ENCODE measurements around the gene PTPRT. TPM values are rescaled to one million over a fixed set of nuclear protein-coding genes. Genes with fewer than 3 reads are reported as not detected.

Gene PTPRT
- total RNA-seq, 1 donor from 2014 or later: not detected

DNA sequence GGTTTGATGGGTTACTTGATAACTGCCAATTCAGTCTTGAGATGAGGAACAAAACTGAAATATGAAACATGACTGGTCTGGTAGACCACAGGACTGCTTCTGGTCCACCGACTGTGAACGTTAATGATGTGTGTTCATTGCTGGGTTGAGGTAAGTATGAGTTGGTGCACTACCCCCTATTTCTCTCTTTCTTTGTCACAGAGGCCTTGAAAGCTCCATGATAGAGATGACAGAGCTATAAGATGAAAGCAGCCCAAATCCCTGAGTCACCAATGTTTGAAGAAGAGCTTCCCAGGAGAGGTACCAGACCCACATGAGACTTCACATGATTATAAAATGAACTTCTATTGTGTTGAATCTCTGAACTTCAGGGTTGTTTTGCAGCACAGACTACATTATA, 555.5 kb downstream of the PTPRT start:
- no peak for DNase-seq (ENCODE audit: low read depth in 2 of 2)

DNA sequence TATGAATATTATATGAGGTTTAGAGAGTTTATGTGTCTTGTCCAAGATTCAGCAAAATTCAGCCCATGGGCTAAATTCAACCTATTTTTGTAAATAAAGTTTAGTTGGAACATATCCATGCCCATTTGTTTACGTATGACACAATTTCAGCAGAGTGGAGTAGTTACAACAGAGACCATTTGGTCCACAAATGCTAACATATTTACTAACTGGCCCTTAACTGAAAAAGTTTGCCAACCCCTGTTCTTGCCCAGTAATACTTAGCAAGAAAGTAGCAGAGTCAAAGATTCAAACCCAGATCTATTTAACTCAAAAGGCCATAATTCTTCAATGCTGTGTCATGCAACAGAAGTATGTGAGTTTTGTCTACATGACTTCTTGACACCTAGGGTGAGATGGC, 561.0 kb downstream of the PTPRT start:
- DNase-seq (ENCODE audit: low read depth in 2 of 2): no peak

DNA sequence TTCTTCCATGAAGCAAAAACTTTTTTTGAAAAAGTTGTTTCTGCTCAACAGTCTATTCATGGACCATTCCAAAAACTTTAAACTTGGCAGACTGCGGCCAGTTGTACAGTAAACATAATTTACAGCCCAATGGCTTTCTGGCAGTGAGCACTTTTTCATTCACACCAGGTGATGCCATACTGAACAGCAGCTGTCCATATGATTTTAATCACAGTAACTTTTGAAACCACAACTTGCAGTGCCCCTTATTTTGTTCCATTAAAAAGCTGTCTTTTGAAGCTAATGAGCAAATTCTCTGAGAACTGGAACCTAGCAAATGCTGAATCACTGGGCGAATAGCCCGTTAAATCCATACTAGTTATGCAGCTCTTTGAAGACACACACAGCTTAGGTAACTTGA, 576.6 kb downstream of the PTPRT start:
- DNase-seq (ENCODE audit: low read depth in 2 of 2): no peak

DNA sequence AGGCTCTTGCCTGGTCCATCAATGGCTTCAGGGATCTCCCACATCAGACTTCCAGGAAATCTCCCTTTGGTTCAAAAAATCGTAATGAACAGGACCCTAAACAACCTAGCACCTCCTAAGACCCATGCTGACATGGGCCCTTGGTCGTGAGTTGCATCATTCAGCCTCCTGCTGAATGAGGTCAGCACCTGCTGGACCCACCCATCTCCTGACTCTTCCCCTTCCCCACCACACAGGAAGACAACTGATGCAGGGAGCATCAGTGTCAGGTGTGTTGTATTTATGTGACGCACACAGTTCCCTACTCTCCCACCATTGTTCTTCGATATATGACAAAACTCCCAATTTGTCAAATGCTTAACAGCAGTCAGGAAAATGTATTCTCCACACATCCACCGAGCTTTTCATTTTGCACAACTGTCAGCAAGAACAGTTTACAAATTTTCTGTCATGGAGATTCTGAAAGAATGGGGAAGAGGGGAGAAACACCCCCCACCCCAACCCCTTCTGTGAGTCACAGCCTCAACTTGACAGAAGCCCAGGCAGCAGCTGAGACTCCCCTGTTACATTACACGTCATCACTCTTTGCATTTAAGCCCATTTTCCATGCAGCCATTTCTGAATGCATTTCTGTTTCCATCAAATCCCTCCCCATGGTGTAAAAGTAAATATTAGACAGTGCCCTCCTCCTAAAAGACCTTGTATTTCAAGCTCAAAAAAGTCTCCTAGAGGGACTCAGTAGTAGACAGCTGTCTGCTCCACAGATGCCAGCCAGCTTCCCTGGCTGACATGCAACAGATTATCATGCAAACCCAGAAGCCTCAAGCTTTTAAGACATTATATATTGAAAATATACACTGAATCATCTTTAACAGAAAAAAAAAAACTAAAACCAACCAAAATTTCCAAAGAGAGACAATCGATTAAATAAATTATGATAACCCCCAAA, 577.5 kb downstream of the PTPRT start:
- no peak for DNase-seq (ENCODE audit: low read depth in 2 of 2)

DNA sequence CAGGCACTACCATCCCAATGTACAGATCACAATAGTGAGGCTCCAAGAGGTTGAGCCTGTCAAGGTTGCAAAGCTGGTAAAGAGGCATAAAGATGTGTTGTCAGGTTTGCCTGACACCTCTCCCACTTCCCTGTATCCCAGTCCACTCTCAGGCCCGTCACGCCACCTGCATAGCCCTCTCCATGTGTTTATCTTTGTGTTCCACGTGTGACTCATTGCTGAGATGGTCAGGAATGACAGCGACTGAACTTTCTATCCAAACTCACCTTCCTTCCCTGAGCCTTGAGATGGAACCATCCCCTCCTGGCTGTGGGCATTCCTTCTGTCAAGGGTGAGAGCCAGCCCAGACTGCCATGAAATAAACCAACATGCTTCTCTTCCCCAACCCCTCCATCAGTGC, 578.3 kb downstream of the PTPRT start:
- no peak for DNase-seq (ENCODE audit: low read depth in 2 of 2)

DNA sequence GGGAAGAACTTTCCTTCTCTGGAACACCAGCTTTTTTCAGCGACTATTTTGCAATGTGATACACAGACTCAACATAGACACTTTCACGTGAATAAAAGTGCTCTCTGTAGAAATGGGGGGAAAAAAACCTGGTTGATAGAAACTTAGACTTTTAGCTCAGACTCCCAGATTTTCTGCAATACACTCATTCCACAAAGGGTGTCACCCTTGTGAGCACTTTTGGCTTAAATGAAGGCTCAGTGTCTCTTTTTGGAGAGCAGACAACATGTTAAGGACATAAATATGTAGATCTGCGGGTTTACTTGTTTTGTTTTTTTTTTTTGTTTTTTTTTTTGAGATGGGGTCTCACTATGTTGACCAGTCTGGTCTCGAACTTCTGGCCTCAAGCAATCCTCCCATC, 579.6 kb downstream of the PTPRT start:
- DNase-seq (ENCODE audit: low read depth in 2 of 2): no peak

DNA sequence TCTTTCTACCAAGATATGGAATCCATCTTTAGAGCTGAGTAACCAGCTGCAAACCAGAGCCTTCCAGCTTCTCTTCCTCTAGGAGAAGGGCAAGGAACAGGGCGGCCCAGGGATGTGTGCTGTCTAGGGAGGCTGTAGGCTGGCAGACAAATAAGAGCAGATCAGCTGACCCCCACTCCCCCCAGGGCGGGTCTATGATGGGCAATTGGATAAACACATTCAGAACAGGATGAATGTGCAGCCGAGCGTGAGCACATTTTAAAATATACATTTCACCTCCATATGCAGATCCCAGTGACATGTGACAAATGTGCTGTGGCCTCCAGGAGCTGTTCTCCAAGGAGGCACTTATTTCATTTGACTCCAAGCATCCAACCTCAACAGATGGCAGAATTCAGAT, 580.1 kb downstream of the PTPRT start:
- DNase-seq (ENCODE audit: low read depth in 2 of 2): no peak

DNA sequence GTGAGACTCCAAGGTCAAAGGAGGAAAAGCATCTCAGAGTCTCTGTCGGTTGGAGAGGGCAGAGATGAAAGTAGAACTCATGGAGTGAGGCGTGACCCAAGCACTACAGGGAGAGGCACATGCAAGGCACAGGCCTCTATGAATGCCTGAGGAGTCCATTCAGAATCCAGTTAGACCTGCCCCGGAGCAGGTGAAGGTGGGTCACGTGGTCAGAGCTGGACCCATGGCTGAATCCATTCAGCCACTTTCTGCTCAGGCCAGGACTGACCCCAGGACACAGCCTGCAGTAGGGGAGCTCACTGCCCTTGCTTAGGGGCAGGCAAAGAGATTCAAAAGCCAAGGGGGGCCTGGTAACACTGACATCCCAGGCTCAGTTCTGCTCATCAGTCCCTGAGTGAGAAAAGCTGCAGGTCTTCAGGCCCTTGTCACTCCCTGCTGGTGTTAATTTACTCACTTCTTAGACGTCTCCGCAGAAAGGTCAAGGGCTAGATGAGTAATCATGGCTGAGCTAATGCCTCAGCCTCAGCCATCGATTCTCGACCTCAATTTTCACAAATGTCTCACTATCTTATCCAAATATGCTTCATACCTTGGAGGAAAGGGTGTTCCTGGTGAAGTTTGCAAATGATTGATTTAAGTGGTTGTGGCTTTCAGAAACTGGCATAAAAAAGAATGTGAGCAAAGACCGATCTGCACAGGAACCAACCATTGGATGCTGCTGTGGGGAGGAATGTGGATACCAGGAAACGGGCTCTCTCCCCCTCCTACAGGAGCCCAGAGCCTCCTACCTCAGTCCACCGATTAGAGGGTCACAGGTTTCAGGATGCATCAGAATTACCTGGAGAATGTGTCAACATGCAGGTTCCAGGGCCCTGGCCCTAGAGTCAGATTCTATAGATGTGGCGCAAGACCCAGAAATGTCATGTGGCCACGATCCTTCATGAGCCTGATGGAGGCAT, 584.4 kb downstream of the PTPRT start:
- no peak for DNase-seq (ENCODE audit: low read depth in 2 of 2)

DNA sequence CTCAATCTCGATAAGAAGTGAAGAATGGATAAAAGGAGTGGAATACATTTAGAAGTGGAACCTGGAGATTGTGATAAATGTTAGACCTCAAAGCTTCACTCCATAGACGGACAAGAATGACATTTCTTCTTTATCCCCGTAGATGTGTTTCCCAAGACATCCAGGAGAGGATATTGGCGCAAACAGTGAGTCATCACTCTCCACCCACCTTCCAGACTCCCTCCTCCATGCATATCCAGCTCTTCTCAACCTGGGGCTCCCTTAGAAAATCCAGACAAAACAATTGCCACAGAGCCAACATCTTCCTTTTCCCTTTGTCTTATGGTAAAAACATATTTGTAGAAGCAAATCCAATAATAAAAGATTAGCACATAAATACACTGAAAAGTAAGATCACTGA, 586.1 kb downstream of the PTPRT start:
- DNase-seq (ENCODE audit: low read depth in 2 of 2): no peak

DNA sequence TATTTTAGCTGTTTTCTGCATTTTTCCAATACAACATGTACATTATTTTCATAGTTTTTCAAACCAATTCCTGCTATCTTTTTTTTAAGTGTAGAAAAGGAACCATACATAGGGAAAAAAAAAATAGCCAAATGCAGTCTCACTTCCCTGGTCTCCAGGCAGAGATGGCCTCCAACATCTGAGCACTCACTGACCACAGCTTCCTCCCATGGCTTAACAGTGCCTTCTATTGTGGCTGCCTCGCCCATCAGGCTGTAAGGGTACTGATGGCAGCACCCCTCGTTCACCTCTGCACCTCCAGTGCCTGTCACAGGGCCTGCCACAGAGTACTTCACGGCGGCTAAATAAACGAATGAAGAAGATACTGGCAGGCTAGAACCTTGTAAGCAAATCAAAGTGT, 591.1 kb downstream of the PTPRT start:
- DNase-seq (ENCODE audit: low read depth in 2 of 2): no peak

DNA sequence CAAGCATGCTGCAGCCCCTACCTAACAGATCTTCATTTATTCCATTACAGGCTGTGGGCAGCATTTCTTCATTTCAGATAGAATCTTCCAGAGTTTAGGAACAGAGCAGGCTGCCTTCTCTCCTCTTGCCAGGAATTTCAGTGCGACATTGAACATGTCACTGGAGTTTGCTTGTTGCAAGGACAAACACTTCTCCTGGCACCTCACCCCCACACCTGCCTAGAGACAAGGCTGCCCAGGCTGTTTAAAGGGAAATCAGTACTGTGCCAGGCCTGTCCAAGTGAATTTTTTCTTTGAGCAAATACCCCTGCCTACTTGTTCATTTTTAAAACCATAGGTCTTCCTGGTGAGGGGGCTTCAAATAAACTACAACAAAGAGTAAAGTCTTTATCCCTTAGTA, 594.1 kb downstream of the PTPRT start:
- DNase-seq (ENCODE audit: low read depth in 2 of 2): no peak

DNA sequence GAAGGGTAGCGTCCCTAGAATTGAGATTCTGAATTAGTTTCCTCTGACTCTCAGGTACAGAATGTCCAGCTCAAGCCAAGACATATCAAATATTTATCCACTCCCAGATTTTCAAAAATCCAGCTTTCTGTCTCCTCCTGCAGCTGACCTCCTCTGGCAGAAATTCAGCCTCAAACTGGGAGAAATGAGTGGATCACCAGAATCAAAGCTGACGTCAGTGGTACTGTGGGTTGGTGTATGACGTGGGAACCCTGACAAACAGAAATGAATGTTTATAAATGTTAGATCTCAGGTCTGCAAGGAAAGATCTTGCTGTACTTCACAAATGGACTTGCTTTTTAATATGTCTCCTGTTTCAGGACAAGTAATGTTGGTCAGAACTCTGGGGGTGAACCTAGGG, 595.0 kb downstream of the PTPRT start:
- no peak for DNase-seq (ENCODE audit: low read depth in 2 of 2)

DNA sequence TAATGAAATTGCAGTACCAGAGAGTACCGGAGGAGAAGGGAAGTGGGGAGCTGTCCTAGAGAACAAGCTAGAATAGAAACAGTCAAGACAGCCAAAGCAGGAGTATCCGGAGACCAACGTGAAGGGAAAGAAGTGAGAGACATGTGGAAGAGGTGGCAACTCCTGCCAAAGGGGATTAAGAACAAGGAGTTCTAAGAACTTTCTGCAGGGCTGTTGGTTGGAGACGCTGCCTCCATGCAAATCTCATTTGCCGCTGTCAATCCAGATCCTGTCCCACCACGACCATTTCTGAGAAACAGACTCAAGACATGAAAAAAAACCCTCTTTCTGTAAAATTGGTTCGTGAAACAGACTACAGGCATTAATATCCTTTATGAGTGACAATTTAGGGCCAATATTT, 595.7 kb downstream of the PTPRT start:
- DNase-seq (ENCODE audit: low read depth in 2 of 2): no peak

DNA sequence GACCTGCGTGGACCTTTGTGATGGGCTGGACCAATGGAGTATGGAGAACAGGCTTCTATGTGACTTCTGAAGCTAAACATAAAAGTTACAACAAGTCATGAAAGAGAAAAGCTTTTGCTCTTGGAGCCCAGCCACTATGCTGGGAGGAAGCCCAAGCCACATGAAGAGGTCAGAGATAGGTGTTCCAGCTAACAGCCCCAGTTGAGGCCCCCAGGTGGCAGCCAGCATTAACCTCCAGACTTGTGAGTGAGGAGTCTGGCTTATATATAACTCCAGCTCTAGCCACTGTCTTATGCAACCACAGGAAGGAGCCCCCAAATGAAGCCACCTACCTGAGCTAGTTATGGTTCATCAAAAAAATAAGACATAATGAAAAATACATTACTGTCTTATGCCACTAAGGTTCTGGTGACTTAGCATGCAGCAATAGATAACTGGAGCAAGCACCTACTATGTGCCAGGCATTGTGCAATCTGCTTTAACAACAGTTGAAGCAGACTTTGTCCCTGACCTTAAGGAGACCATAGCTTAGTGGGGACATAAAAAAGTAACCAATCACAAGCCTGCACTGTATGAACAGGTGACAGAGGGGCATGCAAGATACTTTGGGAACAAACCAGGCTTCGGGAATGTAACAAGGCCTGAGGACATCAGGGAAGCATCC, 599.6 kb downstream of the PTPRT start:
- no peak for DNase-seq (ENCODE audit: low read depth in 2 of 2)

DNA sequence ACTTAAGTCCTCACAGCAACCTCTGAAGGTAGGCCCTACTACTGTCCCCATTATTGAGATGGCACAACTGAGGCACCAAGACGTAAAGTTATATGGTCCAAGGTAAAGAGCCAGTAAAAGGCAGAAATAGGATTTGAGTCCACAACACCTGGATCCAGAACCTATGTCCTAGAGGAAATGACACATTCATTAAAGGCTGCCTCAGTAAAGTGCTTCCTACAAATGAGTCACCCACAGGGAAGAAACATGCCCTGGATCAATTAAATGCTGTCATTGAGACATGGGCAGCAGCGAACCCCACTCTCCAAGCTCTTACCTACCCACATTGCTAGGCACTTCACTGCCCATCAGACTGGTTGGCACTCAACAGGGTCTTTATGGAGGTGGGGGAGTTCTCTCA, 600.9 kb downstream of the PTPRT start:
- no peak for DNase-seq (ENCODE audit: low read depth in 2 of 2)

DNA sequence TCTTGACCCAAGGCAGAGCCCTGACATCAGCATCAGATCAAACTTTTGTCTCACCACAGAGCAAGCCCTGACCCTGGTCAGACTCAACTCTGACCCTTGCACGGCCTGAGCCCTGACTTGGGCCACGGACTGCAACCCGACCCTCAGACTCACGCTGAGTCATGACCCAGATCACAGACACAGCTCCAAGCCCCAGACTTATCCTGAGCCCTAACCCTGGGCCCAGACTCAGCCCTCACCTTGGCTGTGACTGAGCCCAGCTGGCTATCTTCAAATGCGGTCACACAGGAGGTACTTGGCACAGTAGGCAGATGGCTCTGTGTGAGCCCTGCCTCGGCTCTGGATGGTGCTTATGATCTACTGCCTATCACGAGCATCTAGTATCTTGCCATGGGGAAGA, 602.3 kb downstream of the PTPRT start:
- no peak for DNase-seq (ENCODE audit: low read depth in 2 of 2)

DNA sequence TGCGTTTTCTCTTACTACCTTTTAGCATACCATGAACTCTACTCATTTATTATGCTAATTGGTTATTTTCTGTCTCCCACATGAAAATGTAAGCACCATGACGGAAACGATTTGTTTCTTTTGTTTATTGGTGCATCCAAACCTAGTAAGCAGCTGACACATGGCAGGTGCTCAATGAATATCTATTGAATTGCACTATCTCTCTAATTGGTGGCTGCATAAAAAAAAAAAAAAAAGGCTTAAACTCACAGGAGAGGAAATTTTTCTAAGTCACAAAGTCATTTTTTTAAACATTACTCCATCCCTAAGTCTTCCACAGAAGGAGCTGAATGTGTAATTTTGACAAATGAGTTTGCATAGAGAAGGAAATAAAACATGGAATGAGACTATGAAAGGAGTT, 608.4 kb downstream of the PTPRT start:
- DNase-seq (ENCODE audit: low read depth in 2 of 2): no peak

DNA sequence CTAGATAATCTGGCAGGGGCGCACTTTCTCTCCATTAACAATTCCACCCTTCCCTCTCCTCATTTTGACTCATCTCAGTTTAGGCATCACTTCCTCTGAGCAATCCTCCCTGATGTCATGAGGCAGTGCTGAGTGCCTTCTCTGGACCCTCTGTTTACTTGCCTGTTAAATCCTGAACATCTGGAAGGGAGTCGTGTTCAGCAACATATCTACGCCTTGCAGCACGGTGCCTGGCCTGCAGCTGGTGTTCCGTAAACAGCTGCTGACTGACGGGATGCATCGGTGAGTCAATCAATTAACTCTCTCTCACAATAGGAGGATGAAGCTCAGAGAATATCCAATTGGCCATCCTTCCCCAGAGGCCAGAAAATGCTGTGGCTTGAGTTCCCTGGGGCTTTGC, 613.5 kb downstream of the PTPRT start:
- no peak for DNase-seq (ENCODE audit: low read depth in 2 of 2)

DNA sequence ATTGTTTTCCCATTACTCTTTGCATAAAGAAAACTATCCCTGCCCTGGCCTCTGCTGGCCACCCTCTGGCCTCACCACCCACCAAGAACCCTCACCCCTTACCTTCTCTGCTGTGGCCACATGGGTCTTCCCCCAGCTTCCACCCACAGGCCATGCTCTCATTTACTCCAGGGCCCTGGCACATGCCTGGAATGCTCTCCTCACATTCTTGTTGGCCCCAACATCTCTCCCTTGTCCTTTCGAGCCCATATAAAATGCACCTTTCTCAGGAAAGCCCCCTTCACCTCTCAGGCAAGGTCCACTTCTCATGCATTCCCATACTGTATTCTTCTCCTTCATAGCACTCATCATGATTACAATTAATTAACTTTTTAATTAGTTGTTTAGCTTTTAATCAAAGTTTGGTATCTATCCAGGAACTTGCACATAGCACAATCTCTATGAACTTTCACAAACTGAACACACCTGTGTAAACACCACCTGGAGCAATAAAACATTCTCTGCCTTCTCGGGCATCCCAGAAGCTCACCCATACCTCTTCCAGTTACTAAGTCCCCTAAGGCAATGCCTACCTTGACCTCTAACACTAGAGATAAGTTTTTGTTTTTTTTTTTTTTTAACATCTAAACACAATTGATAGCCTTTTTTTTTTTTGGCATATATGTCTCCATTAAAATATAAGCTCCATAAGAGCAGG, 617.2 kb downstream of the PTPRT start:
- no peak for DNase-seq (ENCODE audit: low read depth in 2 of 2)

DNA sequence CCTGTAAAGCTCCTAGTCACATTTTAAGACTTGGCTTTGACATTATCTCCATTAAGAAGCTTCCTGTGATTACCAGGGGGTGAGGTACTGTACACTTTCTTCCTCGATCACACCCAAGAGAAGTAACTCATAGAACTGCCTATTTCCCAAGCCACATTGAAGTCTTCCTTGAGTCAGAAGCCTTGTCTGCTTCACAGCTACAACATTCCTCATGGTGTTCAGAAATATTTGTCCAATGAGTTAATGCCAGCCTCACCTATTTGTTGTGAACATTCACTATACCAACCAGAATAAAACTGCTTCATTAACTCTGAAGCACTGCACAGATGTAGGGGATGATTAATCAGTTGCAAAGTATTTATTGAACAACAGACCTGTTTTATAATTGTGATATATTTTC, 622.3 kb downstream of the PTPRT start:
- DNase-seq (ENCODE audit: low read depth in 2 of 2): no peak

DNA sequence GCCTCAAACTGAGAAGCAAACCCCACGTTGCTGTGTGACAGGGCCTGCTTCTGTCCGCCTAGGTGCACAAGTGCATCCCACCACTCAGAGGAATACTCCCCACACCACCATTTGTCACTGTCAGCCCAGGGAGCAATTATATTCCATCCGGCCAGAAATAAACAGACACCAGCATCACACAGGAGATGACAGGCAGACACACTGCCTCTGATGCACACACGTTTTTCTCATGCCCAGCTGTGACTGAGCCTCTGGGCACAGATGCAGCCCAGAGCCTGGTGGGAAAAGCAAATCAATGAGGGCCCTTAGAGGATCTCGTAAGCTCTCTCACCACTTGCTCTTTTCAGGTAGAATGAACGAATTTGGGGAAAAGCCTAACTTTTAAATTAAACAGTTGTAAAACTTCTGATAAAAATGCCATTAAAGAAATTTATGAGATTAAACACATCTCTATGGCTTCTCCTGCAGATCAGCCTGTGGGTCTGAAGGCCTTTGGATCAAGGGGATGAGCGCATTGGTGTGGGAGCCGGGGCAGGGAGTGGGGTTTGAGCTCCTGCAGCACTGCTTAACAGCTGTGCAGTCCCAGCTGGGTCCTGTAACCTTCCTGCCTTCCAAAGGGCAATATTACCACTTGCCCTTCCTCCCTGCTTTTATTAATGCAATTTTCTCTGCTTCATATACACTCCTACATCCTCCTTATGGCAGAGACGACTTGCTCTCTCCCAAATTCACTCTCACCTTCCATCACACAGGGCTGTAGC, 624.3 kb downstream of the PTPRT start:
- no peak for DNase-seq (ENCODE audit: low read depth in 2 of 2)
